Stimulated activated CD4-positive, alpha-beta T cell treated with anti-CD3 and anti-CD28 coated beads, Interleukin-4, amount 100 ng/mL, for 24 hours (primary cell): ENCODE measurements around the gene OSBPL5.

ENCODE experiments used
- DNase-seq: peaks from one replicate; pipeline ENCODE4 v3.0.0-alpha.2; 2020

The OSBPL5 gene

DNA sequence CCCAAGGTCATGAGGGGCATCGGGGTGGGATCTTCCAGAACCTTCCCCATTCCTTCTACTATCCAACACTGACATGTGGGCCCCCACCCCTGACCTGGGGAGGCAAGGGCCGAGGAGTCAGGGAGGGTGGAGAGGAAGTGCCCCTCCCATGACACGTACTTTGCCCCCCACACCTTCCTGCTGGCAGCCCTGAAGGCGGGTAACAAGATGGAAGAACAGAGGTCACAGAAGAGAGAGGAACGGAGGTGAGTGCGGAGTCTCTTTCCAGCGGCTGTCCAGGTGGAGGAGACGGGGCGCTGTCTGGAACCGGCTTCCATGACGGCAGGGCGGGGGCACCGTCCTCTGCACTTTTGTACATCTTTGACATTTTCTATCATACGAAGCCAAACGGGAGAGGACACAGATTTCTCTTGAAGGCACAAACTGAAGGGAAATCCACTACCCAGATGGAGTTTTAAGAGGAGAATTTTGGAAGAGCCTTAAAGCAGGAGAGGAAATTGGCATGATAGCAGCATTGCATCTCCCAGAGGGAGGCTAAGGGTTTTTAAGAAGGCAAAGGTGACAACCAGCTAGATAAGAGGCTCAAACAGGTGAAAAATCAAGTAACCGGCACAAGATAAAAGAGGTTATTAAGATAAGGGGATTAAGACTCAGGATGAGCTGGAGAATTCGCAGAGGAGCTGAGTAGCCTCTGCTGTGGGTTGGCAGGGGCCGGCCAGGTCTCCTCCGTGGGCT lies 16.7 kb downstream of the OSBPL5 start:
- no peak for DNase-seq

- no peak for DNase-seq
These were observed 17.5 kb downstream of the OSBPL5 start for GRCh38 chr11:3147626-3148025.

- DNase-seq, result no peak
These were observed 17.9 kb downstream of the OSBPL5 start for GRCh38 chr11:3147257-3147619.

- no peak for DNase-seq
These were observed 18.4 kb downstream of the OSBPL5 start for GRCh38 chr11:3146612-3147256.

DNA sequence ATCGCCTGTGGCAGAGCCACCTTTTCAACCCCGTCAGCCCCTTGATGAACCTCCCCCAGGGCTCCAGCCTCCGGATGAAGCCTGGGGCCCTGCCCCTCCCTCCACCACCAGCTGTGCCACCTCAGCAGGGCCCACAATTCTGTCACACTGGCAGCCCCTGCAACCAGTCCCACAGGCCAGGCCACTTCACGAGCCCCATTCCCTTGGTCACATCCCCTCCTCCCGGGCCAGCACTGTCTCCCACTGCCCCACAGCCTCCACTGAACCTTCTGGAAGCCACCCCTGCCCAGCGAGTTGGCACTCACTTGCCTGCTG lies 19.9 kb downstream of the OSBPL5 start:
- DNase-seq, result no peak

GRCh38 chr11:3144296-3145205 lies 20.6 kb downstream of the OSBPL5 start:
- DNase-seq, result no peak

DNA sequence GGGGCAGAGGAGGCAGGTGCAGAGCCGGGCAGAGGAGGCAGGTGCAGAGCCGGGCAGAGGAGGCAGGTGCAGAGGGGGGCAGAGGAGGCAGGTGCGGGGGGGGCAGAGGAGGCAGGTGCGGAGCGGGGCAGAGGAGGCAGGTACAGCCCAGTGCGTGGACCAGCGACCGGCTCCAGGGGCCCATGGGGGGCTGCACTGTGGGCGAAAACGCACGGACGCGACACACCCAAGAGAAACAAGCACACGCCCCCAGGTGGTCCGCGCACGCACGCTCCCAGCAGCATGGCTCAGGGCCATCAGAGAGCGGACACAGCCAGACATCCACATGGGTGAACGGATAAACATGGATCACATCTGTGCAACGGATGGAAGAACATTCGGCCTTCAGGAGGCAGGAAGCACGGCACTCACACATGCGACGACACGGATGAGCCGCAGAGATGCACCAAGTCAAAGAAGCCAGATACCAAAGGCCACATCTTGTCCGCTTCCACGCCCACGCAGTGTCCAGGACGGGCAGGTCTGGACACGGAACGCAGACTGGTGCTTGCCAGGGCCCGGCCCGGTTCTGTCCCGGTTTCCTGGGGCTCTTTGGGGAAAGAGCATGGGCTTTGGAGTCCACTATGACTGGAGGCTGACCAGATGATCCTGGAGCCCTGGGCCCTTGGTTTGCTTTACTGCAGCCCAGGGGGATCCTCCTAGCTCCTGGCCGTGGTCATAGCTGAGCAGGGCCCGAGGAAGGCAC lies 21.8 kb downstream of the OSBPL5 start:
- DNase-seq, result no peak

GRCh38 chr11:3140291-3140603 lies 24.9 kb downstream of the OSBPL5 start:
- no peak for DNase-seq

- DNase-seq, result no peak
These were observed 25.4 kb downstream of the OSBPL5 start for GRCh38 chr11:3139481-3140290.

GRCh38 chr11:3139086-3139440 lies 26.0 kb downstream of the OSBPL5 start:
- DNase-seq, result no peak

GRCh38 chr11:3138178-3139085 lies 26.7 kb downstream of the OSBPL5 start:
- no peak for DNase-seq

- no peak for DNase-seq
These were observed 27.5 kb downstream of the OSBPL5 start for GRCh38 chr11:3137486-3138177.

DNA sequence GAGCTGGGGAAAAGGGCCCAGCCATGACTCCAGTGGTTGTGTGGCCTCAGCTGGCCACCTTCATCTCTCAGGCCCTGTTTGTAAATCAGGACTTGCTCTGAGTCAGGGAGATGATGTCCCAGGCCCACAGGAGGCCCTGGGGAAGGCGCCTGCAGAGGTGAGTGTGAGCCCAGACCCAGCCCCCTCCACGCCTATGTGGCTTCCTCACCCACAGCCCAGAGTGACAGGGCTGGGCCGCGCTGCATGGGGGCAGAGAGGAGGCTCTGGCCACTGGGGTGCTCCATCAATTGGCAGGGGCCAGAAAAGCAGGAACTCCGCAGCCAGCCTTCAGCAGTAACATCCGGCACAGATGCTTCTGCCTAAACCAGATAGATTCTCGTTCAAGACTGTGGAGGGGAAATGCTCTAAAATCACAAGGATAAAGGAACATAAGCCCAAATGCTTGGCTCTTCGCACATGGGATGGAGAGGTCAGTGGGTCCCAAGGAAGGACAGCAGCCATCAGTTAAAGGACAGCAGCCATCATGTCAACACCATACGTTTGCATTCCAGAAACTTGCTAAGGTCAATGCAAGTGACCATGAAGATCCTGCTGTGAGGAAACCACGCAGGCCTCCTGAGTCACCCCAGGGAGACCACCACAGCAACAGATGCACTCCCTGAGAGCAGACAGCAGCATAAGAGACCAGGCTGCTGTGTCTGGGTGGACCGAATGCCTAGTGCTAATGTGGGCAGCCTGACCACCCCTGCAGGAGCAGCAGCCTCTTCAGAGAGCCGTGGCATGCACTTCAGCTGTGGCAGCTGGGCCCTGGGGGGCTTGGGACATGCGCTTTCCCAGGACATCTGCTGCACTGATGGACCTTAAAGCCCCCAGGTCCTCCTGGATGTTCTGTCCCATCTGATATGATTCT lies 28.3 kb downstream of the OSBPL5 start:
- no peak for DNase-seq

GRCh38 chr11:3135481-3136440 lies 29.3 kb downstream of the OSBPL5 start:
- DNase-seq, result no peak

- DNase-seq, result no peak
These were observed 30.2 kb downstream of the OSBPL5 start for GRCh38 chr11:3134651-3135480.

DNA sequence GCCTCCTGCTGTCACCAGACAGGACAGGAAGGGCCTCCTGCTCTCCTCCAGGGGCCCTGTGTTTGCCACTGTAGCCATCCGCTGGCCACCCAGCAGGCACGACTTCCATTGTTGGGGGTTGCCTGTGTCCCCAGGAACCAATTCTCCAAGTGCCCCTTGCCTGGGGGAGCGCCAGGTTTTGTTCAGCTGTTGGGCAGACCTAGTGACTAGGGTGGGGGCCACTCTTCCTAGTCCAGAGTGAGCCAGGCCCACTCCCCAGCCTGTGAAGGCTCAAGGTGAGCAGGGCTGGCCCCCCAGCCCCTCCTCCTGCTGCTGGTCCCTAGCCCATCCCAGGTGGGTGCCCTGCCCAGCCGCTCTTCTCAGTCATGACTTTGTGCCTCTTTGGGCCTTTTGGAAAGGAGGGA lies 30.9 kb downstream of the OSBPL5 start:
- DNase-seq, result no peak
